ENCODE results near the gene TMCC1.
A peak's percentile ranks its signal among the peaks of the same experiment; 100 is the strongest.
"Not testable (repeated sequence)": the region's sequence is repeated elsewhere in the genome, so short reads cannot be mapped to it uniquely, and the experiment has no call there.

Gene TMCC1

GRCh38 chr3:129769616-129770015, 123.9 kb downstream of the TMCC1 start:
- DNase-seq (ENCODE audit: extremely low read depth, low read depth): no peak
- TF ChIP-seq, protein P1, sequence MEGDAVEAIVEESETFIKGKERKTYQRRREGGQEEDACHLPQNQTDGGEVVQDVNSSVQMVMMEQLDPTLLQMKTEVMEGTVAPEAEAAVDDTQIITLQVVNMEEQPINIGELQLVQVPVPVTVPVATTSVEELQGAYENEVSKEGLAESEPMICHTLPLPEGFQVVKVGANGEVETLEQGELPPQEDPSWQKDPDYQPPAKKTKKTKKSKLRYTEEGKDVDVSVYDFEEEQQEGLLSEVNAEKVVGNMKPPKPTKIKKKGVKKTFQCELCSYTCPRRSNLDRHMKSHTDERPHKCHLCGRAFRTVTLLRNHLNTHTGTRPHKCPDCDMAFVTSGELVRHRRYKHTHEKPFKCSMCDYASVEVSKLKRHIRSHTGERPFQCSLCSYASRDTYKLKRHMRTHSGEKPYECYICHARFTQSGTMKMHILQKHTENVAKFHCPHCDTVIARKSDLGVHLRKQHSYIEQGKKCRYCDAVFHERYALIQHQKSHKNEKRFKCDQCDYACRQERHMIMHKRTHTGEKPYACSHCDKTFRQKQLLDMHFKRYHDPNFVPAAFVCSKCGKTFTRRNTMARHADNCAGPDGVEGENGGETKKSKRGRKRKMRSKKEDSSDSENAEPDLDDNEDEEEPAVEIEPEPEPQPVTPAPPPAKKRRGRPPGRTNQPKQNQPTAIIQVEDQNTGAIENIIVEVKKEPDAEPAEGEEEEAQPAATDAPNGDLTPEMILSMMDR (IDR thresholded peaks at IDR 0.05; ENCODE audit: low read depth, low read length, missing control alignments): no peak
- no peak overlapping the region for H3K4me3 ChIP-seq (replicated peaks; ENCODE audit: low read depth, low read length)

DNA sequence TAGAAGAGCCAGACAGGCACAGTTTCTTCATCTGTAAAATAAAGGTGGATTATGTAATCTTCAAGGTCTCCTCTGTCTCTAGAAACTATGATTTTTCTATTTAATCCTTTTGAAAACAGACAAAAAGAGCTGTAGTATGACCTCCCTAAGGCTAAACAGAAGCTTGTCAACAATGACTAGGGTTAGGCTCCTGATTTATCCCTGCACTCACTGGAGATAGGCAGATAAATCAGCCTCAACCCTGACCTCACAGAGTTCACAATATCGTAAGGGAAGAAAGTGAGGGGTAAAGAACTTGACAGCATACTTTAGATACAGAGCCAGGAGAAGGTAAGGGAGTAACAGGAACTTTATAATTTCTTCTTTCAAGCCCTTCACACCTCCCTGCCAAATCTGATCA, 124.8 kb downstream of the TMCC1 start:
- no peak overlapping the region for H3K4me3 ChIP-seq (replicated peaks; ENCODE audit: low read depth, low read length)
- TF ChIP-seq, protein P1 (IDR thresholded peaks at IDR 0.05; ENCODE audit: low read depth, low read length, missing control alignments): no peak
- DNase-seq (ENCODE audit: extremely low read depth, low read depth): no peak

DNA sequence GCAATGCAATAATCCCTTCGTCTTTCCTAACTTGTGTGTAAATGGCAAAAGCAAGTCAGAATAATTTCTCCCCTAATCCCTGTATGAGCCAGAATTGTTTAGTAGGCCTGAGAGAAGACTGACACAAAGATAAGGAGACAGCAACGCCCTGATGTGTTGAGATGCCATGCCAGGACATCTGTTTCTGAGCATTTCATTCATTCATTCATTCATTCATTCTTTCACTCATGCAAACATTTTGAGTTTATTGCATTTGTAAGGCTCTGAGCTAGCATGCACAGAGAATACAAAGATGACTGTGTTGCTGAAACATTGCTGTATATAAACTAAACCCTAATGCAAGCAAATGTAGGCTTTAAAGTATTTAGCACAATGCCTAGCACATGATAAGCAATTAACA, 127.4 kb downstream of the TMCC1 start:
- TF ChIP-seq, protein P1 (IDR thresholded peaks at IDR 0.05; ENCODE audit: low read depth, low read length, missing control alignments): no peak
- H3K4me3 ChIP-seq (replicated peaks; ENCODE audit: low read depth, low read length): no peak overlapping the region
- no peak for DNase-seq (ENCODE audit: extremely low read depth, low read depth)

DNA sequence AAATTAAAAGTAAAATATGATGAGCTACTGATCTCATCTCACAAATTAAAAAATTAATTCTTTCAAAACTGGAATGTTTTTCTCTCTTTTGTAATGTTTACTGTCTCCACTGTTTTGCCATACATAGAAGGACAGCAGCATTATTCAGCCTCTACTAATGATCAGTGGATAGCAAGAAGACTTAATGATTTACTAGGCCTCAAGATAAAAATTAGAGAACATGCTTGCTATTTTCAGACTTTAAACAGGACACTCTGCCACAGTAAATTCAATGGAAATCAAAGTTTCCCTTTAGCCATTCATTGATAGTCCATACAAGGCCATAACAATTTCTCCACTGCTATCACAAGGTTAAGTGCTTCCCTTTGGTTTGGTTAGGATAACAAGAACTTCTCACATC, 129.4 kb downstream of the TMCC1 start:
- TF ChIP-seq, protein P1 (IDR thresholded peaks at IDR 0.05; ENCODE audit: low read depth, low read length, missing control alignments): no peak
- no peak for DNase-seq (ENCODE audit: extremely low read depth, low read depth)
- no peak overlapping the region for H3K4me3 ChIP-seq (replicated peaks; ENCODE audit: low read depth, low read length)

GRCh38 chr3:129758785-129759320, 134.7 kb downstream of the TMCC1 start:
- DNase-seq (ENCODE audit: extremely low read depth, low read depth): no peak
- TF ChIP-seq, protein P1 (IDR thresholded peaks at IDR 0.05; ENCODE audit: low read depth, low read length, missing control alignments): no peak
- no peak overlapping the region for H3K4me3 ChIP-seq (replicated peaks; ENCODE audit: low read depth, low read length)

DNA sequence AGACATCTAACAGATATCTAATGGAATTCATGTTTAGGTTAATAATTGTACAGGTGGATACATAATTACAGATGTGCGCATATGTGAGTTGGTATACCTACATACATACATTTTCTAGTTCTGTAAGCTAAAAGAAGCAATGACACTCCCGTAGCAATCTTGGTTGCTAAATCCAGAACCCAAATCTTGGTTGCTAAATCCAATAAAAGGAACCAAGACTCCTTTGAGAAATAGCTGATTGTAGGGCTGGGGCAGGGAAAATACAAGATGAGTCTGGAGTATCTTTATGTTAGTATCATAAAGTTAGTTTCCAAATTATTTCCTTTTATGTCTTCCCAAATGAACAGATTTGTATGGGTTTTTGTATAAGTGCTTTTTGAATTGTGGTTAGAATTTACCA, 135.2 kb downstream of the TMCC1 start:
- no peak overlapping the region for H3K4me3 ChIP-seq (replicated peaks; ENCODE audit: low read depth, low read length)
- TF ChIP-seq, protein P1 (IDR thresholded peaks at IDR 0.05; ENCODE audit: low read depth, low read length, missing control alignments): no peak
- DNase-seq (ENCODE audit: extremely low read depth, low read depth): no peak

DNA sequence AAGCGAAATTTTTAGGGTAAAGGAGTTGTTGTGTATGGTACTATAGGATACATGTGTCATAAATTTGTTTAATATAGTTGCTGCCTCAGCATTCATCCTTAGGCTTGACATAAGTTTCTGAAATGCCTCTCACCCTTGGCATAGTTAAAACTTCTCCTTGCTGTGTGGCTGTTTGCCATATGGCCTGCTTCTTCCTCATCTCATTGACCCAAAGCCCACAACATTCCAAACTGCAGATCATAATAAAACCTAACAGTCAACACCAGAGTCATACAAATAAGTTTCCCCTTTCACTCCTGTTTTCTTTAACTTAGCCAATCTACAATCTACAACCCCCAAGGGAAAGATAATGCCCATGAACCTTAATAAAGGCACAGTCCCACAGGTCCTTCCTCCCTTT, 136.6 kb downstream of the TMCC1 start:
- peak; percentile 10 for DNase-seq (ENCODE audit: extremely low read depth, low read depth)
- H3K4me3 ChIP-seq (replicated peaks; ENCODE audit: low read depth, low read length): no peak overlapping the region
- TF ChIP-seq, protein P1 (IDR thresholded peaks at IDR 0.05; ENCODE audit: low read depth, low read length, missing control alignments): no peak

DNA sequence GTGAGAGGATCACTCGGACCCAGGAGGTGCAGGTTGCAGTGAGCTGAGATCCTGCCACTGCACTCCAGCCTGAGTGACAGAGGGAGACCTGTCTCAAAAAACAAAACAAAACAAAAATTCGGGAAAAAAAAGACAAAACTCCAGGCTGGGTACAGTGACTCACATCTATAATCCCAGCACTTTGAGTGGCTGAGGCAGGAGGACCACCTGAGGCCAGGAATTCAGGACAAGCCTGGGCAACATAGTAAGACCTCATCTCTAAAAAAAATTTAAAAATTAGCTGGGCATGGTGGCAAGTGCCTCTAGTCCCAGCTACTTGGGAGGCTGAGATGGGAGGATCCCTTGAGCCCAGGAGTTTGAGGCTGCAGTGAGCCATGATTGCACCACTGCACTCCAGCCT, 142.4 kb downstream of the TMCC1 start:
- not testable (repeated sequence) for H3K4me3 ChIP-seq (replicated peaks; ENCODE audit: low read depth, low read length)

More for the DNA sequence above, 142.4 kb downstream of the TMCC1 start:
- DNase-seq (ENCODE audit: extremely low read depth, low read depth): not testable (repeated sequence)
